PC-3 (cell line): ENCODE data around the gene GPC5. TPM values are rescaled to one million over a fixed set of nuclear protein-coding genes. Genes with fewer than 3 reads are reported as not detected.
"Not testable (repeated sequence)": the region's sequence is repeated elsewhere in the genome, so short reads cannot be mapped to it uniquely, and the experiment has no call there.

Experiments used
- ATAC-seq: fragments of 200-7000 bp; cut with Tn5 transposase; 2 replicates; pipeline ENCODE4 v1.9.1; 2020; ENCODE audit warnings: mild to moderate bottlenecking, moderate library complexity
- BruUV-seq: library from RNA; stranded (reverse); fragments of 400-500 nt; replicated peaks from 2 replicates; lab custom pipeline; 2021; lab: Mats Ljungman, UMichigan
- CTCF ChIA-PET: fragments of 300-600 bp; sonication (Branson Sonifier 250); formaldehyde crosslinking; loops from one replicate; lab custom pipeline; 2022; ENCODE audit warnings: antibody characterized with exemption; lab: Charles Lee
- POLR2A ChIA-PET: fragments of 300-600 bp; sonication (Branson Sonifier 250); formaldehyde crosslinking; loops from one replicate; lab custom pipeline; 2022; ENCODE audit warnings: antibody characterized with exemption; ENCODE audit not compliant: unreplicated experiment; lab: Charles Lee
- DNase-seq: peaks from one replicate; pipeline ENCODE4 v3.0.0-alpha.2; 2015
- H2AFZ ChIP-seq: fragments of 300-600 bp; sonication (generic); 2 replicates; pipeline ENCODE4 v1.6.0; 2016; ENCODE audit warnings: antibody characterized with exemption, low read length
- H3F3A ChIP-seq: fragments of 300-600 bp; sonication (generic); one replicate; pipeline ENCODE4 v1.6.0; 2017; ENCODE audit warnings: antibody characterized with exemption, low read length, control low read depth, mild to moderate bottlenecking; ENCODE audit not compliant: unreplicated experiment
- H3K27ac ChIP-seq: fragments of 300-600 bp; sonication (generic); 2 replicates; pipeline ENCODE4 v1.5.1; 2016; ENCODE audit warnings: mild to moderate bottlenecking, low read length
- H3K27me3 ChIP-seq: fragments of 300-600 bp; sonication (generic); 2 replicates; pipeline ENCODE4 v1.6.1; 2016; ENCODE audit warnings: low read length, mixed read lengths
- H3K36me3 ChIP-seq: fragments of 300-600 bp; sonication (generic); 2 replicates; pipeline ENCODE4 v1.6.1; 2016; ENCODE audit warnings: low read depth, mixed run types, low read length, mixed read lengths
- H3K4me1 ChIP-seq: fragments of 300-600 bp; sonication (generic); 2 replicates; pipeline ENCODE4 v1.5.1; 2016; ENCODE audit warnings: low read length; ENCODE audit not compliant: insufficient read depth
- H3K4me2 ChIP-seq: fragments of 300-600 bp; sonication (generic); 2 replicates; pipeline ENCODE4 v1.6.0; 2016; ENCODE audit warnings: low read length
- H3K4me3 ChIP-seq: fragments of 300-600 bp; sonication (generic); 2 replicates; pipeline ENCODE4 v1.5.1; 2016; ENCODE audit warnings: mild to moderate bottlenecking, low read length, mixed read lengths
- H3K79me2 ChIP-seq: fragments of 300-600 bp; sonication (generic); 2 replicates; pipeline ENCODE4 v1.6.1; 2017; ENCODE audit warnings: low read length, mixed read lengths
- H3K9ac ChIP-seq: fragments of 300-600 bp; sonication (generic); 2 replicates; pipeline ENCODE4 v1.6.0; 2016; ENCODE audit warnings: mild to moderate bottlenecking, low read length
- H3K9me2 ChIP-seq: fragments of 300-600 bp; sonication (generic); replicated peaks from 2 replicates; pipeline ENCODE4 v1.6.1; 2016; ENCODE audit warnings: mixed run types, low read length, mixed read lengths
- H3K9me3 ChIP-seq: fragments of 300-600 bp; sonication (generic); 2 replicates; pipeline ENCODE4 v1.6.1; 2016; ENCODE audit warnings: low read length, mixed read lengths
- H4K20me1 ChIP-seq: fragments of 300-600 bp; sonication (generic); 2 replicates; pipeline ENCODE4 v1.6.1; 2016; ENCODE audit warnings: low read length, mixed read lengths
- EZH2 ChIP-seq: fragments of 300-600 bp; sonication (generic); IDR thresholded peaks from one replicate; pipeline ENCODE4 v1.6.1; 2017; ENCODE audit warnings: antibody characterized with exemption, mild to moderate bottlenecking, low read length; ENCODE audit not compliant: unreplicated experiment
- EZH2phosphoT487 ChIP-seq: fragments of 300-600 bp; sonication (generic); IDR thresholded peaks from 2 replicates; pipeline ENCODE4 v1.6.1; 2018; ENCODE audit warnings: mild to moderate bottlenecking, antibody characterized with exemption, low read length, borderline replicate concordance
- intact Hi-C: fragments of 100-400 bp; cut with micrococcal nuclease; formaldehyde crosslinking; loops from 2 replicates; pipeline ENCODE4 v1.9.0; 2023
- total RNA-seq: library from RNA; depleted of rRNA; stranded (reverse); fragments of >200 nt; gene quantifications from 2 replicates; pipeline ENCODE4 v1.2.3, GENCODE V29; 2014
- TF ChIP-seq, protein P1 (sequence below): fragments of 300-600 bp; sonication (generic); conservative IDR thresholded peaks from 2 replicates; pipeline ENCODE4 v1.5.1; 2017; ENCODE audit warnings: antibody characterized with exemption, low read depth, mild to moderate bottlenecking, low read length

Gene GPC5
- total RNA-seq, 1 experiment from 2014 or later, result not detected

DNA sequence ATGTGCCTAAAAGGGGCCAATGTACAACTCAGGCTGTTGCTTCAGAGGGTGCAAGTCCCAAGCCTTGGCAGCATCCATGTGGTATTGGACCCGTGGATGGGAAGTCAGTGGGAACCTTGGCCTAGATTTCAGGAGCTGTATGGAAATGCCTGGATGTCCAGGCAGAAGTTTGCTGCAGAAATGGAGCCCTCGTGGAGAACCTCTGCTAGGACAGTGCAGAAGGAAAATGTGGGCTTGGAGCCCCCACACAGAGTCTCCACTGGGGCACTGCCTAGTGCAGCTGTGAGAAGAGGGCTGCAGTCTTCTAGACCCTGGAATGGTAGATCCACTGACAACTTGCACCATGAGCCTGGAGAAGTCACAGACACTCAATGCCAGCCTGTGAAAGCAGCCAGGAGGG is 28.5 kb downstream of the GPC5 start:
- no peaks in the 10 kb centered on the region for H3K9me3 ChIP-seq
- ChIA-PET CTCF (no interaction called here), POLR2A (no interaction called here)
- no TSS peak for BruUV-seq
- TF ChIP-seq EZH2phosphoT487, result no peak
- TF ChIP-seq EZH2, result no peak
- TF ChIP-seq, protein P1, sequence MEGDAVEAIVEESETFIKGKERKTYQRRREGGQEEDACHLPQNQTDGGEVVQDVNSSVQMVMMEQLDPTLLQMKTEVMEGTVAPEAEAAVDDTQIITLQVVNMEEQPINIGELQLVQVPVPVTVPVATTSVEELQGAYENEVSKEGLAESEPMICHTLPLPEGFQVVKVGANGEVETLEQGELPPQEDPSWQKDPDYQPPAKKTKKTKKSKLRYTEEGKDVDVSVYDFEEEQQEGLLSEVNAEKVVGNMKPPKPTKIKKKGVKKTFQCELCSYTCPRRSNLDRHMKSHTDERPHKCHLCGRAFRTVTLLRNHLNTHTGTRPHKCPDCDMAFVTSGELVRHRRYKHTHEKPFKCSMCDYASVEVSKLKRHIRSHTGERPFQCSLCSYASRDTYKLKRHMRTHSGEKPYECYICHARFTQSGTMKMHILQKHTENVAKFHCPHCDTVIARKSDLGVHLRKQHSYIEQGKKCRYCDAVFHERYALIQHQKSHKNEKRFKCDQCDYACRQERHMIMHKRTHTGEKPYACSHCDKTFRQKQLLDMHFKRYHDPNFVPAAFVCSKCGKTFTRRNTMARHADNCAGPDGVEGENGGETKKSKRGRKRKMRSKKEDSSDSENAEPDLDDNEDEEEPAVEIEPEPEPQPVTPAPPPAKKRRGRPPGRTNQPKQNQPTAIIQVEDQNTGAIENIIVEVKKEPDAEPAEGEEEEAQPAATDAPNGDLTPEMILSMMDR, result no peak
- DNase-seq (no peak), ATAC-seq (no peak)
- H3K9me2 ChIP-seq, result no peaks in the 10 kb centered on the region
- no peak overlapping the region for H2AFZ ChIP-seq
- H3K4me3 ChIP-seq, result no peak overlapping the region
- H3K36me3 ChIP-seq, result no peaks in the 10 kb centered on the region
- intact Hi-C loops, result no loop called here
- H3K27me3 ChIP-seq, result no peaks in the 10 kb centered on the region
- H3K27ac ChIP-seq, result no peak overlapping the region
- no peaks in the 10 kb centered on the region for H3F3A ChIP-seq
- H4K20me1 ChIP-seq, result no peaks in the 10 kb centered on the region
- H3K9ac ChIP-seq, result no peak overlapping the region
- no peaks in the 10 kb centered on the region for H3K79me2 ChIP-seq
- no peak overlapping the region for H3K4me2 ChIP-seq
- H3K4me1 ChIP-seq, result no peaks in the 10 kb centered on the region

DNA sequence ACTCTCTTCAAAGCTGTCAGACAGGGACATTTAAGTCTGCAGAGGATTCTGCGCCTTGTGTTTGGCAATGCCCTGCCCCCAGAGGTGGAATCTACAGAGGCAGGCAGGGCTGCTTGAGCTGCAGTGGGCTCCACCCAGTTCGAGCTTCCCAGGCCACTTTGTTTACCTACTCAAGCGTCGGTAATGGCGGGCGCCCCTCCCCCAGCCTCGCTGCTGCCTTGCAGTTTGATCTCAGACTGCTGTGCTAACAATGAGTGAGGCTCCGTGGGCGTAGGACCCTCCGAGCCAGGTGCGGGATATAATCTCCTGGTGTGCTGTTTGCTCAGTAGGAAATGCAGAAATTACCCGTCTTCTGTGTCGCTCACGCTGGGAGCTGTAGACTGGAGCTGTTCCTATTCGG is 40.3 kb downstream of the GPC5 start:
- ATAC-seq, H4K20me1 ChIP-seq, POLR2A ChIA-PET, H3K4me3 ChIP-seq, H3K36me3 ChIP-seq, H3K27me3 ChIP-seq, H3K79me2 ChIP-seq, H3K9me2 ChIP-seq, CTCF ChIA-PET, H3F3A ChIP-seq, H3K9me3 ChIP-seq, BruUV-seq, H3K4me2 ChIP-seq, DNase-seq, H3K4me1 ChIP-seq, intact Hi-C loops, H3K27ac ChIP-seq, H3K9ac ChIP-seq, H2AFZ ChIP-seq: not testable (repeated sequence)

DNA sequence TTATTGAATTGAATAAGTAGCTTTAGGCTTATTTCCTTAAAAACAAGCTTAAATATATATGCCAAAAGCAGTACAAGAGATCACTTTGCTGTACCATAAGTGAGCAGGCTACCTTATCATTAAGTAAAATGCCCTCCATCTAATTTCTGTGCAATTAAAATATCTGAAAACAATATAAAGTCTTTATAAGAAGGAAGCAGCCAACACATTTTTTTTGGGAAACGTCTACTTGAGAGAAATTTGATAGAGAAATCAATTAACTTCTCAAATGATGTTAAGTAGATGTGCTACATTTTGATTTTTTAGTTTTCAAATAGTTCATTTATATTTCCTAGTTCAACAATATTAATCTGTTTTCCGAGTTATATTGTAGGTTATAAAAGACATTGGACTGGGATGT is 52.5 kb downstream of the GPC5 start:
- no peaks in the 10 kb centered on the region for H3K4me1 ChIP-seq
- H3K36me3 ChIP-seq, result no peaks in the 10 kb centered on the region
- no peak overlapping the region for H2AFZ ChIP-seq
- no peak overlapping the region for H3K9ac ChIP-seq
- no peaks in the 10 kb centered on the region for H3K27me3 ChIP-seq
- TF ChIP-seq, protein P1, result no peak
- no peak for TF ChIP-seq EZH2phosphoT487
- no peak for TF ChIP-seq EZH2
- H3K79me2 ChIP-seq, result no peaks in the 10 kb centered on the region
- ATAC-seq, result no peak
- intact Hi-C loops, result no loop called here
- no peaks in the 10 kb centered on the region for H3K9me3 ChIP-seq
- ChIA-PET POLR2A (no interaction called here), CTCF (no interaction called here)
- H4K20me1 ChIP-seq, result no peaks in the 10 kb centered on the region
- no peak for DNase-seq
- no peak overlapping the region for H3K4me3 ChIP-seq
- no peak overlapping the region for H3K4me2 ChIP-seq
- no peaks in the 10 kb centered on the region for H3K9me2 ChIP-seq
- H3K27ac ChIP-seq, result no peak overlapping the region
- no peaks in the 10 kb centered on the region for H3F3A ChIP-seq
- BruUV-seq, result no TSS peak
